Body of pancreas (tissue), 4 donors: ENCODE results near the gene MACF1.

Experiments
- POLR2A ChIP-seq, 3 donors: fragments of 450-650 bp; IDR thresholded peaks; one replicate each; pipeline ENCODE4 v1.6.1; 2016; ENCODE audit warnings: antibody characterized with exemption in 3 of 3, mild to moderate bottlenecking in 2 of 3
- TF ChIP-seq, protein P1 (sequence below), 7 experiments: fragments of 450-650 bp in 4 of 7; fragments of 200-600 bp in 3 of 7; sonication (generic) in 3 of 7; IDR thresholded peaks; one replicate each; pipeline ENCODE4 v1.5.1; 2016 to 2019; ENCODE audit warnings: antibody characterized with exemption in 7 of 7

DNA sequence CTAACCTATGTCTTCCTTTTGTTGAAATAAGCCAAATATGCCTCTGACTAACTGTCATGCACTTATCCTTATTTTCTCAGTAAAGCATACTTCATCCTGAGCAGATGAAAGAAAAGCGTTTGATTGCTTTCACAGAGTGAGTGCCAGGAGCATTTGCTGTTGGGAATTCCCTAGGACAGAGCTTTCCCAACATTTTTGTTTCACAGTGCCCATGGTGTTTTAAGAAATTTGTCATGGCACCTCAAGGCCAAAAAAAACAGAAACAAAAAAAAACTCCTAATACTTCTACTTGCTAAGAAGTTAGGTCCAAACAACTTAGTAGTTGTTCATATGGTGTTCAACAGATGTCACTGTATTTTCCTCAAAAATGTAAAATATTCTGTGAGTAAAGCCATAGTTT lies 166.1 kb downstream of the MACF1 start:
- TF ChIP-seq, protein P1, sequence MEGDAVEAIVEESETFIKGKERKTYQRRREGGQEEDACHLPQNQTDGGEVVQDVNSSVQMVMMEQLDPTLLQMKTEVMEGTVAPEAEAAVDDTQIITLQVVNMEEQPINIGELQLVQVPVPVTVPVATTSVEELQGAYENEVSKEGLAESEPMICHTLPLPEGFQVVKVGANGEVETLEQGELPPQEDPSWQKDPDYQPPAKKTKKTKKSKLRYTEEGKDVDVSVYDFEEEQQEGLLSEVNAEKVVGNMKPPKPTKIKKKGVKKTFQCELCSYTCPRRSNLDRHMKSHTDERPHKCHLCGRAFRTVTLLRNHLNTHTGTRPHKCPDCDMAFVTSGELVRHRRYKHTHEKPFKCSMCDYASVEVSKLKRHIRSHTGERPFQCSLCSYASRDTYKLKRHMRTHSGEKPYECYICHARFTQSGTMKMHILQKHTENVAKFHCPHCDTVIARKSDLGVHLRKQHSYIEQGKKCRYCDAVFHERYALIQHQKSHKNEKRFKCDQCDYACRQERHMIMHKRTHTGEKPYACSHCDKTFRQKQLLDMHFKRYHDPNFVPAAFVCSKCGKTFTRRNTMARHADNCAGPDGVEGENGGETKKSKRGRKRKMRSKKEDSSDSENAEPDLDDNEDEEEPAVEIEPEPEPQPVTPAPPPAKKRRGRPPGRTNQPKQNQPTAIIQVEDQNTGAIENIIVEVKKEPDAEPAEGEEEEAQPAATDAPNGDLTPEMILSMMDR (IDR thresholded peaks at IDR 0.05) = no peak
- TF ChIP-seq POLR2A (IDR thresholded peaks at IDR 0.05) = no peak
